Measurements from ENCODE around the gene CALML4. TPM values are rescaled to one million over a fixed set of nuclear protein-coding genes. Genes with fewer than 3 reads are reported as not detected.

Gene CALML4
- total RNA-seq, 4 donors from 2014 or later = 0.88 to 13.8 (median 8.3) TPM

DNA sequence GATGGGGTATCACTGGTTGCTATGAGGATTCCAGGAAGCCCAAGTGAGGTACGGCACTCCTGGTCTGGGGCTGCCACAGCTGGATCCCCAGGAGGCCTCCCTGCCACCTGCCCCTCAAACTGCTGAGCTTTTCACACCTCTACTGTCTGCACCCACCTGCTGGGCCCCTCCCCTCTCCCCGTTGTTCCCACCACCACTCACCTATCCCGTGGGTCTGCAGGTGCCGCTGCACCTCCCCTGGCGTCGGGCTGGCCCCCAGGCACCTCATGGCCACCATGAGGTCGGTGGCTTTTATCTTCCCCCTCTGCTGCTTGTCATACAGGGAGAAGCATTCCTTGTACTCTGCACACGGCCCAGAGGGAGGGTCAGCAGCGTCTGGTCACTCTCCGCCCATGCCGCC is 5.8 kb downstream of the CALML4 start:
- intact Hi-C loops (cut with DNase I; ENCODE audit: low total_unique reads) = no loop called here
- Histone ChIP-seq H3K27ac (no peak overlapping the region), H3K4me3 (no peak overlapping the region), H3K4me1 (no peaks in the 10 kb centered on the region), H3K27me3 (no peaks in the 10 kb centered on the region), H3K36me3 (no peaks in the 10 kb centered on the region), H3K9me3 (no peaks in the 10 kb centered on the region)
- DNase-seq = no peak
- TF ChIP-seq POLR2A (IDR thresholded peaks at IDR 0.05) = no peak
- TF ChIP-seq, protein P1, sequence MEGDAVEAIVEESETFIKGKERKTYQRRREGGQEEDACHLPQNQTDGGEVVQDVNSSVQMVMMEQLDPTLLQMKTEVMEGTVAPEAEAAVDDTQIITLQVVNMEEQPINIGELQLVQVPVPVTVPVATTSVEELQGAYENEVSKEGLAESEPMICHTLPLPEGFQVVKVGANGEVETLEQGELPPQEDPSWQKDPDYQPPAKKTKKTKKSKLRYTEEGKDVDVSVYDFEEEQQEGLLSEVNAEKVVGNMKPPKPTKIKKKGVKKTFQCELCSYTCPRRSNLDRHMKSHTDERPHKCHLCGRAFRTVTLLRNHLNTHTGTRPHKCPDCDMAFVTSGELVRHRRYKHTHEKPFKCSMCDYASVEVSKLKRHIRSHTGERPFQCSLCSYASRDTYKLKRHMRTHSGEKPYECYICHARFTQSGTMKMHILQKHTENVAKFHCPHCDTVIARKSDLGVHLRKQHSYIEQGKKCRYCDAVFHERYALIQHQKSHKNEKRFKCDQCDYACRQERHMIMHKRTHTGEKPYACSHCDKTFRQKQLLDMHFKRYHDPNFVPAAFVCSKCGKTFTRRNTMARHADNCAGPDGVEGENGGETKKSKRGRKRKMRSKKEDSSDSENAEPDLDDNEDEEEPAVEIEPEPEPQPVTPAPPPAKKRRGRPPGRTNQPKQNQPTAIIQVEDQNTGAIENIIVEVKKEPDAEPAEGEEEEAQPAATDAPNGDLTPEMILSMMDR (IDR thresholded peaks at IDR 0.05) = no peak

DNA sequence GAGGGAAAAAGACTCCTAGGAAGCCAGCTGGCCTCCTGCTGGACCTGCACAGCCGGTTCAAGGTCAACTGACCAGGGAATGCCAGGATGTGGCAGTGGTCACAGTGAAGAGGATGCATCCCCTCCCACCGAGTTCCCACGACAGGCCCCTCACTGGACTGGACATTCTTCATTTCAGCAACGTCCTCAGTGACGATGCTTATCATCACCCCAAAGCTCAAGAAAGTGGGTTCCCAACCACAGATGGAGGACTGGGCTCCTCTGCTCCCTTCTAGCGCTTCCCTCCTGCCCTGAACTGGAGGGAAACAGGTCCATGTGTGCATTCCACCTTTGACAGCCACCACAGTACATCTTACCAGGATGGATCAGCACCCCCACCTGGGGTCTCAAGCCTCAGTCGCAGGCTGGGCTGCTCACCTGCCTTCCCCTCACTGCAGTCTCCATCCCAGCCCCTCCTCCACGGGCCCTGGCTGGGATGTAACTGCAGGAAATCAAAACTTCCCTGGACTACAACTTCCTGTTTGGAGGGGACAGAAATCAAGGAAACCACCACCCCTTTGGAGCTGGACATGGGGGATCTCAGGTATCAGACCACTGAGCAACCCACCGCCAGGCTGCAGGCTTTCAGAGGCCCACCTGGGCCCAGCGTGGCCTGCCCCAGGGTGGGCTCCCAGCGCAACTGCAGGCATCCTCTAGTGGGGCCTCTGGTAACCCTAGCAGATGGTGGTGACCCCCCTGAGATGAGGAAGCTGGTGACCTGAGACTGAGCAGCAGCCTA is 7.3 kb downstream of the CALML4 start:
- Histone ChIP-seq H3K36me3 (no peaks in the 10 kb centered on the region), H3K4me1 (no peaks in the 10 kb centered on the region), H3K27me3 (no peaks in the 10 kb centered on the region), H3K27ac (no peak overlapping the region), H3K9me3 (no peaks in the 10 kb centered on the region), H3K4me3 (no peak overlapping the region)
- no peak for DNase-seq
- no peak for TF ChIP-seq POLR2A (IDR thresholded peaks at IDR 0.05)
- intact Hi-C loops (cut with DNase I; ENCODE audit: low total_unique reads) = no loop called here

DNA sequence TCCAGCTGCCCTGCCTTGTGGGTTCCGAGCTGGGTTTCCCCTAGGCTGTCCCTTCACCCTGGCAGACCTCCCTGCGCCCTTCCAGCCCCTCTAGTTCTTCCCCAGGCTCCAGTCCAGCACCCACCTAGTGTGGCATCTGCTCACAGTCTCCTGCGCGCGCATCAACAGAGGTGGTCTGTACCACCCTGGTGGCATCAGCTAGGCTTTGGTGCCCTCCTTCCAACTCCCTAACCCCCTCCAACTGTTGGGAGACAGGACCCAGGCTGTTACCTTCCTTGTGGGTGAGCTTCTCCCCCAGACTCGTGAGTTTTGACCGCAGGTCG is 8.0 kb downstream of the CALML4 start:
- intact Hi-C loops (cut with DNase I; ENCODE audit: low total_unique reads) = no loop called here
- no peak for DNase-seq
- Histone ChIP-seq H3K36me3 (no peaks in the 10 kb centered on the region), H3K9me3 (no peaks in the 10 kb centered on the region), H3K27ac (no peak overlapping the region), H3K27me3 (no peaks in the 10 kb centered on the region), H3K4me1 (no peaks in the 10 kb centered on the region), H3K4me3 (no peak overlapping the region)
- TF ChIP-seq POLR2A (IDR thresholded peaks at IDR 0.05) = no peak
- TF ChIP-seq, protein P1 (IDR thresholded peaks at IDR 0.05) = no peak

DNA sequence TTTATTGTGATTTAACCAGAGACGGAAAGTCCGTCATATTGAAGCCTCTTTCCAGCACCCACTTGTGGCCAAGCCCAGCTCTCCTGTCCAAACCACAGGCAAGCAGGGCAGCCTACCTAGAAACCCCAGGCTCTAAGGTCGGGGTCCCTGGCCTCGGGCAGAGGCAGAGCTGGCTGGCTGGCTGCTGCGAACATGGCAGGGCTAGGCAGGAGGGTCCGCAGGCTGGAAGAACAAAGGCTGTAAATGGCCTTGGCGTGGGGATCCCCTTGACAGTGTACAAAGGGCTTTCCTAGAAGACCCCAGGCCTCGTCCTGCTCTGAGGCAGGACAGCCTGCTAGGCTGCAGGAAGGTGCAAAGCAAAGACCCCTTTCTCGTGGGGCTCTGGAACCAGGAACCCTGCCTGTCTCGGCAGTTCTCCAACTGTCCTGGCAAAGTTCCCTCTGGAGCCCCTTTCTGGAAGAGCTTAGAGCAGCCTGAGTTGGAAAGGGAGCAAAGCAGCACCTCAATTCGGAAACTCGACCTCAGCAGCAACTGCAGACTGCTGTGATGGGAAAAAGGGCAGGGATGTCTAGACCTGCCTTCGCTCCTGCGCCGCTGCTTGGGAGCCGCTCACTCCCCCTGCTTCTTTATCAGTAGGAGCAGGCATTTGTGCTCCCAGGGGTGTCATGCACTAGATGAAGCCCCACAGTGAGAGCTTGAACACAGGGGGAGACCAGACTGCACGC is 8.5 kb downstream of the CALML4 start:
- Histone ChIP-seq H3K4me1 (no peaks in the 10 kb centered on the region), H3K4me3 (no peak overlapping the region), H3K27me3 (no peaks in the 10 kb centered on the region), H3K9me3 (no peaks in the 10 kb centered on the region), H3K36me3 (no peaks in the 10 kb centered on the region), H3K27ac (no peak overlapping the region)
- no peak for TF ChIP-seq POLR2A (IDR thresholded peaks at IDR 0.05)
- TF ChIP-seq, protein P1 (IDR thresholded peaks at IDR 0.05) = no peak
- DNase-seq = no peak
- intact Hi-C loops (cut with DNase I; ENCODE audit: low total_unique reads) = no loop called here

DNA sequence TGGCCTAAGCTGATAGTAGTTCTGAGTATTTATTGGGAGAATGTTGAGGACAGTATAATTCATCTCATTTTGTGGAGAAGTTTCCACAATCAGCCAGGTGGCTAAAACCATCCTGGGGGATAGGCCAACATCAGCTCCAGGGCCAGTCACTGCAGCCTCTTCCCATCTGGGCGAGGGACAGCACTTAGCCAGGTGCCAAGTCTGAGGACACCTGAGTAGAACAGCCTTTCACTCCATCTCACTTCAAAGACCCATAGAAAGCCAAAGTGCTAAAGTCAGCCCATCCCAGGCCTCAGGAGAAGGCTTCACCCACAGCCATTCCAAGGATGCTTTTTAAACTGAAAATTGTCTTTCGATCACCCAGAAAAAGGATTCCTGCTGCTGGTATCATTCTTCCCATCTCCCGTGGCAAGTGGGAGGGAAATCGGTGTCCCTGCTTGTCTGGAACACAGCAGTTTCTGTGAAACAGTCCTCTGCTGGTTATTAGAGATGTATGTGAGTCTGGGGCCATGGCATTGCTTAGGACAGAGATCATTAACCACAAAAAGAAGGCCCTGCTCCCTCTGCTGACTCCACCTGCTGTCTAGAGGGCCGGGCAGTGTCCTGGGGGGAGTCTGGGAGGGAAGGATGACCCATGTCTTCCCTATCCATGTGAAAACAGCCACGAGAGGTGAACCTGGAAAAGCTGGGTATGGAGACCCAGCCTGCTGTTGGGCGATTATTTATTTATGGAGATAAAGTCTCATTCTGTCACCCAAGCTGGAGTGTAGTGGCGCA is 9.6 kb downstream of the CALML4 start:
- no peak for TF ChIP-seq POLR2A (IDR thresholded peaks at IDR 0.05)
- TF ChIP-seq, protein P1 (IDR thresholded peaks at IDR 0.05) = no peak
- Histone ChIP-seq H3K9me3 (no peaks in the 10 kb centered on the region), H3K4me3 (no peak overlapping the region), H3K27me3 (no peaks in the 10 kb centered on the region), H3K36me3 (no peaks in the 10 kb centered on the region), H3K27ac (no peak overlapping the region), H3K4me1 (no peaks in the 10 kb centered on the region)
- DNase-seq = no peak
- intact Hi-C loops (cut with DNase I; ENCODE audit: low total_unique reads) = no loop called here
